ENCODE data around the gene EWSR1.

The EWSR1 gene

DNA sequence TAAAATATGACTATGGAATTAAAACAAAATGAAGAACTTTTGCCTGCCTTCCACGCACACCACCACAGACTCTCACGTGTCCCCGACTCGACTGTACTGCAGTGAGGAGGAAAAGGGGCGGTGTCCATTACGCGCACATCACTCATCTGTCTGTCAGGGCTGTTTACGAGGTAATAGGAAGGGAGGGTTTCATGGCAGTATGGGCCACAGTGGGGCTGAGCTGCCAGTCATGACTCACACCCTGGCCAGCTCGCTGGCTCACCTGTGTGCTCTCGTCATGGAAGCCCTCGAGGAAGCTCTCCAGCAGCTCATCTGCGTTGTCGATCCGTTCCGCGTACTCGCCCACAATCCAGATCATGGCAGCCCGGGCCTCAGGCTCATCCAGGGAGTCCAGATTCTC is 80.9 kb downstream of the EWSR1 start:
- no peaks in the 10 kb centered on the region for H3K27me3 ChIP-seq (replicated peaks in 2 of 5; ENCODE audit: control insufficient read depth in 4 of 5, insufficient read depth in 5 of 5, low read length in 4 of 5)
- H3K9me3 ChIP-seq (ENCODE audit: control extremely low read depth in 1 of 5, control insufficient read depth in 4 of 5, insufficient read depth in 2 of 5, low read depth in 1 of 5, low read length in 4 of 5) = no peaks in the 10 kb centered on the region
- no peak overlapping the region for H3K4me3 ChIP-seq (ENCODE audit: control insufficient read depth in 1 of 7, extremely low read depth in 1 of 7, insufficient read depth in 4 of 7, low read depth in 2 of 7, low read length in 6 of 7)
- ChIA-PET POLR2A (no interaction called here), CTCF (no interaction called here)
- H3K4me1 ChIP-seq (ENCODE audit: control extremely low read depth in 1 of 4, control insufficient read depth in 4 of 4, insufficient read depth in 4 of 4, low read length in 3 of 4) = peaks cover 0 to 3% (median 0%) of the 10 kb centered on the region in 4 experiments
- WGBS (ENCODE audit: insufficient coverage) = 94% methylated on average over 15 of the region's 18 CpGs
- no peak for DNase-seq
- H3K36me3 ChIP-seq (ENCODE audit: control insufficient read depth in 4 of 4, insufficient read depth in 4 of 4, low read length in 3 of 4) = peaks cover 22 to 88% (median 76%) of the 10 kb centered on the region in 4 experiments
- no peak overlapping the region for H3K27ac ChIP-seq (ENCODE audit: insufficient read depth in 1 of 2, low read depth in 1 of 2, low read length in 2 of 2, poor library complexity in 1 of 2, severe bottlenecking in 2 of 2)
